ENCODE data around the gene SLC12A3. TPM values are rescaled to one million over a fixed set of nuclear protein-coding genes. Genes with fewer than 3 reads are reported as not detected.

Gene SLC12A3
- total RNA-seq, 3 donors from 2014 or later: not detected

DNA sequence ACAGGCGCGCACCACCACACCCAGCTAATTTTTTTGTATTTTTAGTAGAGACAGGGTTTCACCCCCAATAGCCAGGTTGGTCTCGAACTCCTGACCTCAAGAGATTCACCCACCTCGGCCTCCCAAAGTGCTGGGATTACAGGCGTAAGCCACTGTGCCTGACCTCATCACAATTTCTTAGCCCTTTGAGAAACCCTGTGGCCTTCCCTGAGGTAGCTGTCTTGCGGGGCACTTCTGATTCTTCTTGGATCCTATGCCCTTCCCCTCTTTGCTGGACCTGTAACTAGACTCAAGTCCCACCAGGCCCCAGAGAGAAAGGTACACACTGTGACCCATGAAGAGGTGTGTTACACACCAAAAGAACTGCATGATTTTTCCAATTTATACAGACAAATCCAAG, 83.2 kb downstream of the SLC12A3 start:
- intact Hi-C loops (cut with DNase I; ENCODE audit: low total_unique reads): no loop called here
- H3K4me3 ChIP-seq: no peak overlapping the region

DNA sequence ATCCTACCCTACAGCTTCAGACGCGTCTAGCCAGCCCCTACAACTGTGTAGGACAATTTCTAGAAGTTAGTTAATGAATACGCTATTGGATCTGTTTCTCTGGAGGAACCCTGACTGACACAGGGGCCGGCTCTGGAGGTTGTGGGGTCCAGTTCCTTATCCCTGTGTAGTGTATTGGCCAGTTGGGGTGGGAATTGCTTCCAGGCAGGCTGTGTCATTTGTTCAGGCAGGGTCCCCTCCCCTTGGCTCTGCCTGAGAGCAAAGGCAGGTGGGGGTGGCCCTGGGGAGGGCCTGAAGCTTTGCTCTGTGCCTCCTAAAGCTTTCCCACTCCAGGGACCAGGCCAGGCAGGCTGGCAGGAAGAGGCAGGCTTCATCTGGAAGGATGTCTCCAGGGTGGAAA, 85.0 kb downstream of the SLC12A3 start:
- Histone ChIP-seq H3K27ac (no peak overlapping the region), H3K27me3 (no peaks in the 10 kb centered on the region), H3K36me3 (no peaks in the 10 kb centered on the region), H3K4me3 (no peak overlapping the region), H3K9me3 (no peaks in the 10 kb centered on the region), H3K4me1 (no peaks in the 10 kb centered on the region)
- intact Hi-C loops (cut with DNase I; ENCODE audit: low total_unique reads): no loop called here
- no peak for TF ChIP-seq POLR2AphosphoS5 (IDR thresholded peaks at IDR 0.05)
- TF ChIP-seq CTCF (IDR thresholded peaks at IDR 0.05): no peak
- no peak for TF ChIP-seq POLR2A (IDR thresholded peaks at IDR 0.05)
- no peak for DNase-seq (ENCODE audit: low spot score in 2 of 2)

More for the DNA sequence above, 83.2 kb downstream of the SLC12A3 start:
- Histone ChIP-seq H3K27me3 (no peaks in the 10 kb centered on the region), H3K36me3 (peaks cover 6% of the 10 kb centered on the region), H3K4me1 (no peaks in the 10 kb centered on the region), H3K27ac (no peak overlapping the region), H3K9me3 (no peaks in the 10 kb centered on the region)
- no peak for DNase-seq (ENCODE audit: low spot score in 2 of 2)
- TF ChIP-seq POLR2A (IDR thresholded peaks at IDR 0.05): no peak
- no peak for TF ChIP-seq POLR2AphosphoS5 (IDR thresholded peaks at IDR 0.05)
- TF ChIP-seq CTCF (IDR thresholded peaks at IDR 0.05): no peak

DNA sequence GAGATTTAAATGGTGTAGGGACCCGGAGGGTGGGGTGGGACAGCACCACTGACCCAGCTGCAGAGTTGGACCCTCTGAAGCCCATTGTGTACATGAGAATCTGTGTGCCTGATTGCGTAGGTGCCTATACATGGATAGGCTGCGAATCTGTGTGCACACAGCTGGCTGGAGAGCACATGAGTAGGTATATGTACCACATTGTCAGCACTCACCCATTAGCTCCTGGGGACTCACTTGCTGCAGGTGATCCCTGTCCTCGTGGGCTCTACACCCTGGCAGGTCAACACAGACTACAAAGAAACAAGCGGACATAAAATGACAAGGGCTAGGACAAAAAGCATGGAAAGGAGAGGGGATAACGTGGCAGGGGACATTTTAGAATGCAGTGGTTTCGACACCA, 85.4 kb downstream of the SLC12A3 start:
- H3K4me1 ChIP-seq: no peaks in the 10 kb centered on the region
- H3K36me3 ChIP-seq: no peaks in the 10 kb centered on the region
- no peak for DNase-seq (ENCODE audit: low spot score in 2 of 2)
- no peaks in the 10 kb centered on the region for H3K27me3 ChIP-seq
- no peak overlapping the region for H3K4me3 ChIP-seq
- H3K9me3 ChIP-seq: no peaks in the 10 kb centered on the region
- no peak overlapping the region for H3K27ac ChIP-seq
- TF ChIP-seq POLR2A (IDR thresholded peaks at IDR 0.05): no peak
- no peak for TF ChIP-seq CTCF (IDR thresholded peaks at IDR 0.05)
- no peak for TF ChIP-seq POLR2AphosphoS5 (IDR thresholded peaks at IDR 0.05)
- intact Hi-C loops (cut with DNase I; ENCODE audit: low total_unique reads): no loop called here

- DNase-seq (ENCODE audit: low spot score in 2 of 2): no peak
- Histone ChIP-seq H3K36me3 (no peaks in the 10 kb centered on the region), H3K4me3 (no peak overlapping the region), H3K9me3 (no peaks in the 10 kb centered on the region), H3K4me1 (no peaks in the 10 kb centered on the region), H3K27ac (no peak overlapping the region), H3K27me3 (no peaks in the 10 kb centered on the region)
- intact Hi-C loops (cut with DNase I; ENCODE audit: low total_unique reads): no loop called here
- TF ChIP-seq POLR2AphosphoS5 (IDR thresholded peaks at IDR 0.05): no peak
- TF ChIP-seq CTCF (IDR thresholded peaks at IDR 0.05): peak in 2 of 3 donors; percentile 38 to 42
Observed at GRCh38 chr16:56950881-56951771, 86.1 kb downstream of the SLC12A3 start.

GRCh38 chr16:56953006-56953405, 88.0 kb downstream of the SLC12A3 start:
- Histone ChIP-seq H3K36me3 (no peaks in the 10 kb centered on the region), H3K27ac (no peak overlapping the region), H3K9me3 (no peaks in the 10 kb centered on the region), H3K4me3 (no peak overlapping the region), H3K27me3 (no peaks in the 10 kb centered on the region), H3K4me1 (no peaks in the 10 kb centered on the region)
- DNase-seq (ENCODE audit: low spot score in 2 of 2): no peak
- no peak for TF ChIP-seq POLR2A (IDR thresholded peaks at IDR 0.05)
- TF ChIP-seq CTCF (IDR thresholded peaks at IDR 0.05): no peak
- no peak for TF ChIP-seq POLR2AphosphoS5 (IDR thresholded peaks at IDR 0.05)
- intact Hi-C loops (cut with DNase I; ENCODE audit: low total_unique reads): no loop called here

All from breast epithelium (tissue), 4 donors.